Measurements from ENCODE around the gene HOXD10.

The HOXD10 gene

DNA sequence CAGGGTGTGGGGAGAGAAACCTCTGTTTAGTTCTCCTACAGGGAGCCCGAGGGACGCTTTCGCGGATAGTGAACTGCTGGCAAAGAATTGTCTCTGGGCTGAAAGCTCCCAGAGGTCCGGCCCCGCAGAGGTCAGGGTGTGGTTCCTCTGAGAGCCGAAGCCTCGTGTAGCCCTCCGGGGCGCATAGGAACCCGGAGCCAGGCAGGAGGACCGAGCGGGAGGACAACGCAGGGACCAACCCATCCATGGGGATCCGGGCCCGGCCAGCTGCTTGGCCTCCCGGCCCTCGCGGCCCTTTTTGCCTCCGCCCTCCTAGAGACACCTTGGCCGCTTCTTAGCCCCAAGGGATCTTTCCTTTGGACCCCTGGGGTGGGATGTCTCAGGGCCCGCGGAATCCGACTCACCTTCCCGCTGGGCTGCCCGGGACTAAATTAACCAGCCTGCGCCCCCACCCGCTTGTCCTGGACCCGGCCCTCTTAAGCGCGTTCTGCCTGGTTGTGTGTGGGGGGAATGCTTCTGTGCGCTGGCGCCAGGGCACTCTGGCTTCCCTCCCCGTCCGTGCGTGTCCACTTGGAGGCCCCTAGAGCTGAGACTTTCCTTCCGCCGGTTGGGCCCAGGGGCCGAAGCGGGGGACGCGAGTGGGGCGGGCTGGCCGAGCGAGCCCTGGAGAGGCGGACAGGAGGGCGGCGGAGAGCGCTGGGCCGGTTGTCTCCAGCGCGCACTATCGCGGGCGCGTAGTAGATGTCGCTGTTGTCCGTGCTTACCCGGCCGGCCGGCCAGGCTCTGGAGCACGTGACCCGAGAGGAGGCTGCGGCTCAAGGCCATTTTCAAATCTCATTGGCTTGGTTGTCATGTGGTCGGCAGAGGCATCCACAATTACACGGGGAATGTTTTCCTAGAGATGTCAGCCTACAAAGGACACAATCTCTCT, at the start of gene HOXD10:
HOXD10 (plus strand) TSS at position 896 of the 931 bp plus-strand sequence. CDS start 56 bp downstream, outside the sequence.
- no peak for DNase-seq

DNA sequence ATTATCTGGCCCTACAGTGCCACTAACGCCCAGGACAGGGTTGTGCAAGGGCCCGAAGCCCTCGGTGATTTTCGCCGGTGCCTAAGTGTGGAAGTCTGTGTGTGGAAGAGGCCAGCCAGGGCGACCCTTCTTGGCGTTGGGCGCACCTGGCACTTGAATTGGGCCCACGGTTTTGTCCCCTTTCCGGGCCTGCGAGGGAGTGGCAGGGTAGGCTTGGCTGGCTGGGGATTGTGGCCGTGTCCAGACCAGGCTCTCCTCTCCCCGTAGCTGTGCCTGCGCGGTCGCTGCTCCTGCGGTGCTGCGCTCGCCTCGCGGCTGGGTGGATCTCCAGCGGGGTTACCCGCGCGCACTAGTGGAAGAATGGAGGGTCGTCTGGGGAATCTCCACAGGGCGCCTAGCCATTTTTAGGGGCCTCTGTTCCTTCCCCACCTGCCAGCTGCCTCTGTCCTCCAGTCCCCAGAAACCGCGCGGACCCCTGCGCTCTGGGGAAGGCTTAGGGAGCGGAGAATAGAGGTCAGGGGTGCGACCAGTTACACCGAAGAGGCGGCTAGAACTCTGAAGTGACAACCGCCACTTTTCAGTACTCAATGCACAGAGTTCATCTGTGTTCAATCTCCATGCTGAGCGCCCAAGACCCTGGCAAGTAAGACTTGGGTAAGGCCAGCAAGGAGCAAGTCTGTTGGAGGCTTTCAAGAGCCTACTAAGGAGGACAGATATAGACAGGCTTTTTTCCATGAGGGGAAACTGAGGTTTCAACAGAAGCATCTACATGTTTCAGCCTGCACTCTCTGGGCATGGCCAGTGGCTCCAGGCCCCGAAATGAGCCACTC, 48.8 kb upstream of the HOXD10 start:
- no peak for DNase-seq

GRCh38 chr2:176068419-176068832, 48.2 kb upstream of the HOXD10 start:
- no peak for DNase-seq

GRCh38 chr2:176071330-176072291, 45.0 kb upstream of the HOXD10 start:
- DNase-seq, result no peak

DNA sequence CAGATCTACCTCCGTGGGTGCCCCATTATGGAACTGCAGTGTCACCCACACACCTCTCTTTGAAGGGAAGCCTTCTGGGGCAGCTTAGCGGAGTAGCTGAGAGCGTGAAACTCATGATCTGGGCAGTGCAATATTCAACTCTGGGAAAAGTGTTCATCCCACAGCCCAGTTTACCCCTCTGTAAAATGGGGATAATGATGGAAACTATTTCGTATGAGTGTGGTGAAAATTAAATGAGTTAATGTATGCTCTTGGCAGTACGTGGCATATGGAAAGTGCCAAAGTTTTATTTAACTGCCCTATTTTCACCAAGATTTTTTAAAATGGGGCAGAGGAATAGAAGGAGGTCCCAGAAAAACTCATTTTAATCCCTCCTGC, 44.3 kb upstream of the HOXD10 start:
- no peak for DNase-seq

GRCh38 chr2:176072951-176073904, 43.4 kb upstream of the HOXD10 start:
- no peak for DNase-seq

- DNase-seq, result no peak
Observed at GRCh38 chr2:176074919-176075425, 41.6 kb upstream of the HOXD10 start.

GRCh38 chr2:176075481-176075880, 41.1 kb upstream of the HOXD10 start:
- no peak for DNase-seq

DNA sequence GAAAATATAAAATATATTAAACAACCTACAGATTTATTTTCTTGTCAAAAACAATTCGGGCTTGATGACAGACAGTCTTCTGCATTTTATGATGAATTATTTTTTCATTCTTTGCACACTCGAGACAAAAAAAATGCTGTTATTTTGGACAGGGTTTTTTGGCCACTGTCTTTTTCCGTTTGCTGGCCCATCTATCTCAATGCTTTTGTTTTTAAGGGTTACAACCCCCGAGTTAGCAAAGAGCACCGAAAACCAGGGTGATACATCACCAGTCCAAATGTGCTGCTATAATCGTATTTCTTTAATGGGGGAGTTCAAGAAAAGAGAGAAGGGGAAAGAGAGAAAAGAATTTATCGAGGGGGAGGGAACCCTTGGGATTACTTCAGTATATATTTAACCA, 40.5 kb upstream of the HOXD10 start:
- DNase-seq, result no peak

GRCh38 chr2:176076796-176077195, 39.8 kb upstream of the HOXD10 start:
- DNase-seq, result no peak

- no peak for DNase-seq
Observed at GRCh38 chr2:176078541-176079284, 37.9 kb upstream of the HOXD10 start.

GRCh38 chr2:176079285-176079830, 37.2 kb upstream of the HOXD10 start:
- no peak for DNase-seq

GRCh38 chr2:176079831-176080539, 36.6 kb upstream of the HOXD10 start:
- peak; percentile 78 for DNase-seq

DNA sequence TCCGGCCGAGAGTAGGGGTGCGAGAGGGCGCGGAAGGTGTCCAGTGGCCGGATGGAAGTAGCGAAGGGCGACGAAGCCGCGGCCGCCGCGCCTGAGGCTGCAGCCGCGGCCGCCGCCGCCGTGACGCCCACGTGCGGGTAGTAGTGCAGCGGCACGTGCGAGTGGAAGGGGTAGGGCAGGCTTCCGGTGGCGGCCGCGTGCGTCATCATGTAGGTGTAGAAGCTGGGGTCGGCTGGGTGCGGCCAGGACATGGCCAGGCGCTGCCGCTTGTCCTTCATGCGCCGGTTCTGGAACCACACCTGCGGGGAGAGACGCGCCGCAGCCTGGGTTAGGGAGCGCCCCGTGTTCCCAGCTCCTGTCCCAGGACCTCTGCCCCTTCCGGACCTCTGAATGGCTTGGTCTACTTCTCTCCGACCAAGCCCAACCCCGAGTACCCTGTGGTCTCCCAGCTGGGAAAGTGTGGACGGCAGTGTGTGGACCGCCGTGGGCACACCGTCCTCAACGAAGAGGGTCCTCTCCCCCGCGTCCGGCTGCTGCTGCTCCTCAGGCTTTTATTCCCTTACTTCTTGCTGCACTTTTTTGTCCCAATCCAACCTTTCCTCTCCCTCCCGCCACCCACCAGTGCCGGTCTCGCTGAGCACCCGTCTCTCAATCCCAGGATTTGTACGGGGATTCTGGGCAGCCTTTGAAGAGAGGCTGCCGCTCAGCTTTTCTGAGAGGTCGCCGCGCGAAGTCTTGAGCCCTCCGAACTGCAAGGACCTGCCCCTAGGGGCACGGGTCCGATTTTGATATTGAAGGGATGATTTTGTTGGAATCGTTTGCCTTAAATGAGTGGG, 35.8 kb upstream of the HOXD10 start:
- DNase-seq, result no peak

- no peak for DNase-seq
Observed at GRCh38 chr2:176081376-176081836, 35.2 kb upstream of the HOXD10 start.

GRCh38 chr2:176081837-176082524, 34.6 kb upstream of the HOXD10 start:
- no peak for DNase-seq

GRCh38 chr2:176082525-176082823, 34.1 kb upstream of the HOXD10 start:
- DNase-seq, result no peak

All from hematopoietic multipotent progenitor cell treated with erythropoietin and hydrocortisone succinate and interleukin-3 and kit ligand, for 4 days (in vitro differentiated cells).